OCI-LY7 (cell line): Measurements from ENCODE around the gene HLA-DQB1. TPM values are rescaled to one million over a fixed set of nuclear protein-coding genes. Genes with fewer than 3 reads are reported as not detected.

Experiments used
- BruUV-seq: library from RNA; stranded (reverse); fragments of 400-500 nt; replicated peaks from 2 replicates; lab custom pipeline; 2021; lab: Mats Ljungman, UMichigan
- CTCF ChIA-PET: fragments of 300-600 bp; sonication (Branson Sonifier 250); formaldehyde crosslinking; loops from one replicate; lab custom pipeline; 2022; ENCODE audit warnings: antibody characterized with exemption; ENCODE audit not compliant: unreplicated experiment; lab: Charles Lee
- POLR2A ChIA-PET: fragments of 300-600 bp; sonication (Branson Sonifier 250); formaldehyde crosslinking; loops from one replicate; lab custom pipeline; 2022; ENCODE audit warnings: antibody characterized with exemption; lab: Charles Lee
- DNase-seq: peaks from one replicate; pipeline ENCODE4 v3.0.0-alpha.2; 2015; ENCODE audit warnings: low spot score
- H2AFZ ChIP-seq: fragments of 200-600 bp; sonication (generic), shearing (Covaris generic); 2 replicates; pipeline ENCODE4 v1.6.1; 2014; ENCODE audit warnings: mild to moderate bottlenecking, antibody characterized with exemption, low read length, moderate library complexity
- H3K27ac ChIP-seq: fragments of 200-600 bp; sonication (generic); 2 replicates; pipeline ENCODE4 v1.5.1; 2014; ENCODE audit warnings: mixed run types, low read depth, mild to moderate bottlenecking, moderate library complexity, low read length, inconsistent platforms; ENCODE audit not compliant: poor library complexity, severe bottlenecking
- H3K36me3 ChIP-seq: fragments of 200-600 bp; sonication (generic); 2 replicates; pipeline ENCODE4 v1.6.1; 2014; ENCODE audit warnings: mild to moderate bottlenecking, antibody characterized with exemption, low read length, moderate library complexity, mixed read lengths; ENCODE audit not compliant: insufficient read depth
- H3K4me1 ChIP-seq: fragments of 200-600 bp; sonication (generic); 2 replicates; pipeline ENCODE4 v1.5.1; 2014; ENCODE audit warnings: mild to moderate bottlenecking, low read length; ENCODE audit not compliant: insufficient read depth, poor library complexity, severe bottlenecking
- H3K4me2 ChIP-seq: fragments of 200-600 bp; sonication (generic); 2 replicates; pipeline ENCODE4 v1.6.1; 2014; ENCODE audit warnings: mild to moderate bottlenecking, low read length
- H3K4me3 ChIP-seq: fragments of 200-600 bp; sonication (generic); 2 replicates; pipeline ENCODE4 v1.5.1; 2014; ENCODE audit warnings: mild to moderate bottlenecking, low read depth, low read length; ENCODE audit not compliant: poor library complexity, severe bottlenecking
- H3K79me2 ChIP-seq: fragments of 200-600 bp; sonication (generic); 2 replicates; pipeline ENCODE4 v1.6.1; 2016; ENCODE audit warnings: low read depth, mild to moderate bottlenecking, low read length, moderate library complexity, mixed read lengths; ENCODE audit not compliant: insufficient read depth
- H3K9me2 ChIP-seq: fragments of 200-600 bp; sonication (generic); 2 replicates; pipeline ENCODE4 v1.6.1; 2016; ENCODE audit warnings: mild to moderate bottlenecking, low read length, mixed read lengths; ENCODE audit not compliant: insufficient read depth
- H3K9me3 ChIP-seq: fragments of 200-600 bp; sonication (generic); 2 replicates; pipeline ENCODE4 v1.6.1; 2014; ENCODE audit warnings: mild to moderate bottlenecking, mixed run types, low read length, mixed read lengths
- H4K20me1 ChIP-seq: fragments of 200-600 bp; sonication (generic); 2 replicates; pipeline ENCODE4 v1.6.1; 2014; ENCODE audit warnings: mild to moderate bottlenecking, antibody characterized with exemption, low read length, moderate library complexity, mixed read lengths; ENCODE audit not compliant: insufficient read depth
- EZH2phosphoT487 ChIP-seq: fragments of 200-600 bp; sonication (generic); IDR thresholded peaks from 2 replicates; pipeline ENCODE4 v1.6.1; 2018; ENCODE audit warnings: low read depth, borderline replicate concordance, mild to moderate bottlenecking, mixed run types, antibody characterized with exemption, low read length, moderate library complexity, mixed read lengths
- intact Hi-C: fragments of 100-400 bp; cut with micrococcal nuclease; formaldehyde crosslinking; loops from one replicate; pipeline ENCODE4 v1.10.0; 2022; ENCODE audit not compliant: unreplicated experiment
- total RNA-seq, 2 experiments: library from RNA; depleted of rRNA in 1 of 2; stranded (reverse); fragments of >200 nt in 1 of 2; shearing (Covaris generic) in 1 of 2; gene quantifications; 2 replicates each; pipeline ENCODE4 v1.2.3, GENCODE V29; 2014 to 2022
- TF ChIP-seq, protein P1 (sequence below): fragments of 200-600 bp; sonication (generic); conservative IDR thresholded peaks from 2 replicates; pipeline ENCODE4 v1.5.1; 2014; ENCODE audit warnings: mild to moderate bottlenecking, antibody characterized with exemption, low read length, moderate library complexity, mixed read lengths

HLA-DQB1 gene
- total RNA-seq, 2 experiments from 2014 or later, result 10.5 to 20.9 TPM

DNA sequence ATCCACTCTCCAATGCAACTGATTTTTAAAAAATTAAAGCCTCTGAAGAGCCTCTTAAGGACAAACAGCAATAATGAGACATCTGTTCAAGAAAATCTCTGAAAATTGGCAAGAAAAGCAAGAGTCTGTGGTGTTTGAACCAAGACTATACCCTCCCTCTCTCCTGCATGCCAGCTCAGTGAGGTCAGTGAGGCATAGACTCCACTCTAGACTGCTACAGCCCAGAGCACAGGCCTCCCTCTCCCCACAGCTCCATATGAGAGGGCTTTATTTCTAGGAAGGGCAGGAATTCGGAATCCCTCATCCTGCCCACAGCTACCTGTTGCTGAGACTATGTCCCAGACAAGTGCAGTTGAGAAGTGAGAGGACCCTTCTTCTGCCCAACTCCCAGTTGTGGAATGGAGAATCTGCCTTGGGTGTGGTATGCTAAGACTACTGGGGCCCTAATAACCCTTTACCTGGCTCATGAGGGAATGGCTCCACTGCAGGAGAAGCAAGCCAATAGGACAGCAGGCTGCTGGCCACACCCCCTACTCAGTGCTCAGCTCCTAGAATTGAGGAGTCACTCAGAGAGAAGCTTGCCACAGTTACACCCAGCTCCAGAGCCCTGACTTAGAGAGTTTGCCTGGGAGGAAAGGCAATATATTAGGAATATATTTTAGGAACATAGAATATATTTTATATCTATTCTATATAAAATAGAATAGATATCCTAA lies 51.9 kb downstream of the HLA-DQB1 start:
- H3K9me3 ChIP-seq, result no peaks in the 10 kb centered on the region
- H3K9me2 ChIP-seq, result no peaks in the 10 kb centered on the region
- no peak for DNase-seq
- intact Hi-C loops, result no loop called here
- no peaks in the 10 kb centered on the region for H4K20me1 ChIP-seq
- no peak overlapping the region for H2AFZ ChIP-seq
- no peak overlapping the region for H3K4me2 ChIP-seq
- POLR2A ChIA-PET, result interaction anchor here (1.1 kb wide), 1 partner anchor 175 kb away, joined by 3 read pairs; no protein-coding TSS in a partner anchor
- TF ChIP-seq EZH2phosphoT487, result no peak
- TF ChIP-seq, protein P1, sequence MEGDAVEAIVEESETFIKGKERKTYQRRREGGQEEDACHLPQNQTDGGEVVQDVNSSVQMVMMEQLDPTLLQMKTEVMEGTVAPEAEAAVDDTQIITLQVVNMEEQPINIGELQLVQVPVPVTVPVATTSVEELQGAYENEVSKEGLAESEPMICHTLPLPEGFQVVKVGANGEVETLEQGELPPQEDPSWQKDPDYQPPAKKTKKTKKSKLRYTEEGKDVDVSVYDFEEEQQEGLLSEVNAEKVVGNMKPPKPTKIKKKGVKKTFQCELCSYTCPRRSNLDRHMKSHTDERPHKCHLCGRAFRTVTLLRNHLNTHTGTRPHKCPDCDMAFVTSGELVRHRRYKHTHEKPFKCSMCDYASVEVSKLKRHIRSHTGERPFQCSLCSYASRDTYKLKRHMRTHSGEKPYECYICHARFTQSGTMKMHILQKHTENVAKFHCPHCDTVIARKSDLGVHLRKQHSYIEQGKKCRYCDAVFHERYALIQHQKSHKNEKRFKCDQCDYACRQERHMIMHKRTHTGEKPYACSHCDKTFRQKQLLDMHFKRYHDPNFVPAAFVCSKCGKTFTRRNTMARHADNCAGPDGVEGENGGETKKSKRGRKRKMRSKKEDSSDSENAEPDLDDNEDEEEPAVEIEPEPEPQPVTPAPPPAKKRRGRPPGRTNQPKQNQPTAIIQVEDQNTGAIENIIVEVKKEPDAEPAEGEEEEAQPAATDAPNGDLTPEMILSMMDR, result no peak
- no peak overlapping the region for H3K4me3 ChIP-seq
- no TSS peak for BruUV-seq
- H3K36me3 ChIP-seq, result no peaks in the 10 kb centered on the region
- no peaks in the 10 kb centered on the region for H3K79me2 ChIP-seq
- H3K4me1 ChIP-seq, result peaks cover 20% of the 10 kb centered on the region
- H3K27ac ChIP-seq, result no peak overlapping the region
- CTCF ChIA-PET, result no interaction called here

DNA sequence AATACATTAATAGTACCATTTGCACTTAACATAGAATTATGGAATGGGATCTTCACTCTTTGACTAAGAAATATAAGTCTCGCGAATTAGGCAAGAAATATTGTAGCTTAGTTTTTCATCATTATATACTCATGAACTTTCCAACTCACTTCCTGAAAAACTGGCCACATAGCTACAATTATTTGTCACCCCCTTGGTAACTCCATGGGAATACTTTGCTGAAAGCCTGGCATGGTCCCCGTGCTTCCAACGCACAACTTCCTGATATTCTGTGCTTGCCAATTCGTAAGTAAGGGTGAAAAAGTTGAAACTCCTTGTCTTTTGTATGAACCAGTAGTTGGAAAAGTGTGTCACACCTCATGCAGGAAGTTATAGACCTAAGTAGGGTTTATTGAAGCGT lies 53.0 kb downstream of the HLA-DQB1 start:
- no peak overlapping the region for H3K4me2 ChIP-seq
- CTCF ChIA-PET, result no interaction called here
- POLR2A ChIA-PET, result interaction anchor here (0.7 to 1.1 kb wide), 4 partner anchors 9 to 174 kb away, joined by 3 to 4 read pairs (median 4); no protein-coding TSS in a partner anchor
- no peaks in the 10 kb centered on the region for H3K79me2 ChIP-seq
- H3K4me1 ChIP-seq, result peaks cover 24% of the 10 kb centered on the region
- no peaks in the 10 kb centered on the region for H4K20me1 ChIP-seq
- no peak for DNase-seq
- TF ChIP-seq, protein P1, result no peak
- intact Hi-C loops, result no loop called here
- no peaks in the 10 kb centered on the region for H3K9me2 ChIP-seq
- H2AFZ ChIP-seq, result no peak overlapping the region
- no peak overlapping the region for H3K4me3 ChIP-seq
- no TSS peak for BruUV-seq
- H3K9me3 ChIP-seq, result no peaks in the 10 kb centered on the region
- no peak overlapping the region for H3K27ac ChIP-seq
- H3K36me3 ChIP-seq, result no peaks in the 10 kb centered on the region

DNA sequence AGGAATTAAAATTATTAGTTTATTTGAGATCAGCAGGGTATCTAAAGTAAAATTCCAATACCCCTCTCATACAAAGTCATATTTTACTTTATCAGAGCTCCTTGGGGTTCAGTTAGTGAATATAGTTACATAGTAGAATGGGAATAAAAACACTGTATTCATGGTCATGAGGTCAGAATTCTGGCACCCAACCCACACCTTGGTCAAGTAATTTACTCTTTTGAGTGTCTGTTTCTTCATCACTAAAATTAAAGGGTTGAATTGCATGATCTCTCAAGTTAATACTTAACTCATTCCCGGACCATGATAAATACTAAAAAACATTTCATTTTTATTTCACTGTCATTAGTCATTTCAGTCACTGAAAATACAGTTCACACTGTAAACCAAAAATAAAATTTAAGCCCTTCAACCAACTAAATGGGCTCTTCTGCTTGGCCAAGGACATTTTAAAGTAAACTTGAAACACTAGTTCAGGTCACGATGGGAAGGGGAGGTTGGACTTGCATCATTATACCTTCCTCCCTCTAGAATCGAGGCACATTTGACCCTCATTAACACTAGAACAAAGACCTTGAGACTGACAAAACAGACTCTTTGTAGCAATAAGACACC lies 55.7 kb downstream of the HLA-DQB1 start:
- no TSS peak for BruUV-seq

More for the DNA sequence above, 55.7 kb downstream of the HLA-DQB1 start:
- Histone ChIP-seq H3K4me3 (peak overlapping the region; percentile 59), H3K4me2 (peak overlapping the region; percentile 80), H3K79me2 (no peaks in the 10 kb centered on the region), H3K4me1 (peaks cover 20% of the 10 kb centered on the region), H3K27ac (peak overlapping the region; percentile 88), H4K20me1 (no peaks in the 10 kb centered on the region), H3K36me3 (no peaks in the 10 kb centered on the region), H2AFZ (peak overlapping the region; percentile 94), H3K9me3 (no peaks in the 10 kb centered on the region), H3K9me2 (no peaks in the 10 kb centered on the region)
- ChIA-PET POLR2A (interaction anchor here (0.6 to 1.3 kb wide), 4 partner anchors 9 to 45 kb away, joined by 3 to 6 read pairs (median 4); no protein-coding TSS in a partner anchor), CTCF (no interaction called here)
- DNase-seq, result no peak
- no peak for TF ChIP-seq EZH2phosphoT487
- TF ChIP-seq, protein P1, result no peak
- intact Hi-C loops, result no loop called here
